HepG2 (cell line): ENCODE measurements around the gene RAPH1. TPM values are rescaled to one million over a fixed set of nuclear protein-coding genes. Genes with fewer than 3 reads are reported as not detected.

Experiments
- AGO2 ChIP-seq: fragments of 200-400 bp; formaldehyde crosslinking; optimal IDR thresholded peaks from 2 replicates; pipeline ENCODE3; 2017; ENCODE audit warnings: mild to moderate bottlenecking, low read depth, low read length, moderate library complexity
- DNMT3B ChIP-seq: conservative IDR thresholded peaks from 2 replicates; pipeline ENCODE4 v1.6.1; 2016; ENCODE audit warnings: missing biosample characterization, control low read depth
- HINFP ChIP-seq: sonication (generic); formaldehyde crosslinking; IDR thresholded peaks from 2 replicates; pipeline ENCODE4 v1.4.0; 2020; ENCODE audit warnings: low read depth, mild to moderate bottlenecking, missing genetic modification reagents
- HMGA1 ChIP-seq: sonication (generic); formaldehyde crosslinking; conservative IDR thresholded peaks from 2 replicates; pipeline ENCODE4 v1.4.0; 2020; ENCODE audit warnings: missing genetic modification reagents
- IRF2 ChIP-seq: IDR thresholded peaks from 2 replicates; pipeline ENCODE4 v1.6.1; 2018; ENCODE audit warnings: missing genetic modification reagents, missing compliant biosample characterization
- KDM5A ChIP-seq: fragments of 200-600 bp; sonication (generic); IDR thresholded peaks from 2 replicates; pipeline ENCODE4 v1.7.0; 2018; ENCODE audit warnings: antibody characterized with exemption, mild to moderate bottlenecking, low read length, borderline replicate concordance
- MTF2 ChIP-seq: sonication (generic); formaldehyde crosslinking; IDR thresholded peaks from 2 replicates; pipeline ENCODE4 v1.5.0; 2020; ENCODE audit warnings: missing genetic modification reagents, borderline replicate concordance
- NBN ChIP-seq: fragments of 450-650 bp; conservative IDR thresholded peaks from 2 replicates; pipeline ENCODE4 v1.6.1; 2017
- PAF1 ChIP-seq: IDR thresholded peaks from 2 replicates; pipeline ENCODE4 v1.6.1; 2016; ENCODE audit warnings: missing genetic modification reagents, missing compliant biosample characterization
- SNAPC5 ChIP-seq: sonication (generic); formaldehyde crosslinking; IDR thresholded peaks from 2 replicates; pipeline ENCODE4 v1.8.1; 2023; ENCODE audit warnings: mild to moderate bottlenecking, missing genetic modification reagents, borderline replicate concordance
- SP2 ChIP-seq: sonication (generic); formaldehyde crosslinking; IDR thresholded peaks from 2 replicates; pipeline ENCODE4 v1.5.1; 2020; ENCODE audit warnings: mild to moderate bottlenecking, missing genetic modification reagents
- TP53 ChIP-seq: sonication (generic); formaldehyde crosslinking; conservative IDR thresholded peaks from 2 replicates; pipeline ENCODE4 v1.4.0; 2020; ENCODE audit warnings: missing genetic modification reagents
- TRIM24 ChIP-seq: sonication (generic); formaldehyde crosslinking; IDR thresholded peaks from 2 replicates; pipeline ENCODE4 v1.8.0; 2022; ENCODE audit warnings: mild to moderate bottlenecking, missing genetic modification reagents
- XBP1 ChIP-seq: sonication (generic); formaldehyde crosslinking; IDR thresholded peaks from 2 replicates; pipeline ENCODE4 v1.5.0; 2020; ENCODE audit warnings: missing genetic modification reagents
- ZNF18 ChIP-seq: sonication (generic); formaldehyde crosslinking; IDR thresholded peaks from 2 replicates; pipeline ENCODE4 v1.8.0; 2022; ENCODE audit warnings: mild to moderate bottlenecking, missing genetic modification reagents; ENCODE audit not compliant: insufficient replicate concordance
- ZNF597 ChIP-seq: sonication (generic); formaldehyde crosslinking; IDR thresholded peaks from 2 replicates; pipeline ENCODE4 v1.5.0; 2020; ENCODE audit warnings: missing genetic modification reagents
- ZNF615 ChIP-seq: sonication (generic); formaldehyde crosslinking; IDR thresholded peaks from 2 replicates; pipeline ENCODE4 v1.5.0; 2020; ENCODE audit warnings: mild to moderate bottlenecking, missing genetic modification reagents, borderline replicate concordance
- ZZZ3 ChIP-seq: sonication (generic); formaldehyde crosslinking; IDR thresholded peaks from 2 replicates; pipeline ENCODE4 v1.4.0; 2020; ENCODE audit warnings: missing genetic modification reagents, mild to moderate bottlenecking, borderline replicate concordance
- polyA plus RNA-seq, 8 experiments: library from polyadenylated mRNA; depleted of rRNA in 3 of 8; stranded (reverse) in 7 of 8; unstranded in 1 of 8; fragments of >200 nt; fragmentation: Illumina TruSeq in 4 of 8; extraction: Trizol in 4 of 8; gene quantifications; 2 replicates each; pipeline versions ENCODE4 v1.2.1 to v1.2.3, GENCODE V29; 2011 to 2016; ENCODE audit warnings: low read depth in 4 of 8, missing spikeins in 1 of 8, mixed read lengths in 1 of 8; ENCODE audit not compliant: insufficient read depth in 1 of 8
- total RNA-seq, 5 experiments: library from RNA; depleted of rRNA; stranded (reverse); fragments of >200 nt; fragmentation: Illumina TruSeq; extraction: Trizol; gene quantifications; 2 replicates each; pipeline ENCODE4 v1.2.3, GENCODE V29; 2016; ENCODE audit warnings: low read depth in 1 of 5
- TF ChIP-seq, protein P1 (sequence below): sonication (generic); formaldehyde crosslinking; conservative IDR thresholded peaks from 2 replicates; pipeline ENCODE4 v1.8.0; 2022; ENCODE audit warnings: low read depth, missing genetic modification reagents
- TF ChIP-seq, protein P2 (sequence below): IDR thresholded peaks from 2 replicates; pipeline ENCODE4 v1.4.0; 2020; ENCODE audit warnings: mild to moderate bottlenecking, missing genetic modification reagents

Gene RAPH1
- total and polyA plus RNA-seq, 2 of the 13 experiments (the other 11 are each of a cell fraction or from before 2014, with no cell fraction given): 5.3 to 6.7 TPM

DNA sequence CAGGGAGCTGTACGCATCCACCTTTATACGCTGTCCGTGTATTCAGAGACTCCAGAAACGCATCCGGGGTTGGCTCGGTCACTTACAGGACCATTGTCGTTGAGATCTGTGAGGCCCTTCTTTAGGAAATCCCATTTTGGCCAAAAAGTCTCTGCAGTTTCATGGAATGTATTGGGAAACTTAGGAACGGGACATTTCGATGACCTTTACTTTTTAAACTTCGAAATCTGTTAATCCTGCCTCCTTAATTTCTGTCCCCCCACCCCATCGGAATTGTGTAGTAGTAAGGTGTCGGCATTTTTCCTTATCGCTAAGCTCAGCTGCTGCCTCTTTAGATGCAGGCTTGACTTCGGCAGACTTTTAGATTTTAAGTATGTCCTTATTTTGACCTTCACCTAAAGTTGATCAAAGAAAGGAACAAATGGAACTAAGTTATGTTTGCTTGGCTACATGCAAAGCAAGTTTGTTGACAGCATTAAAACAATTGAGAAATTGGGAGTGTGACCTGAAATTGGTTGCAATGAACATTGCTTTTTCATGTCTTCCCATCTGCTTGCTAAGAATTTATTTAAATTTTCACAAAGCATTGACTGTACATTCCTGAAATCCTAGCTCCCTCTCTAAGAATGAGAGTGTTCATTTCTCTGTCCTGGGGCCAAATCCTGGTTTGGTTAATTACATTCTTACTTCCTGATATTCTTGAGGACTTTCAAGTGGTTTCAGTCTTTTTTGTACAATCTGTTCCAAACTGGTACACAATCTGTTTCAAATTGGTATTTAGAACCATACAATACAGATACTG, 884 bp upstream of the RAPH1 start (continued):
- TF ChIP-seq SNAPC5 (CRISPR knock-in tag): no peak
- peak; percentile 39; the same call in 1 of the 2 replicates for TF ChIP-seq DNMT3B
- no peak for TF ChIP-seq HINFP (CRISPR knock-in tag)
- TF ChIP-seq ZNF18: no peak
- peak; percentile 36; the same call in 1 of the 2 replicates for TF ChIP-seq IRF2 (CRISPR knock-in tag)
- no peak for TF ChIP-seq XBP1 (CRISPR knock-in tag)
- TF ChIP-seq TP53: no peak
- TF ChIP-seq ZZZ3 (CRISPR knock-in tag): no peak
- no peak for TF ChIP-seq NBN
- TF ChIP-seq AGO2: no peak
- no peak for TF ChIP-seq SP2 (CRISPR knock-in tag)
- TF ChIP-seq, protein P1, sequence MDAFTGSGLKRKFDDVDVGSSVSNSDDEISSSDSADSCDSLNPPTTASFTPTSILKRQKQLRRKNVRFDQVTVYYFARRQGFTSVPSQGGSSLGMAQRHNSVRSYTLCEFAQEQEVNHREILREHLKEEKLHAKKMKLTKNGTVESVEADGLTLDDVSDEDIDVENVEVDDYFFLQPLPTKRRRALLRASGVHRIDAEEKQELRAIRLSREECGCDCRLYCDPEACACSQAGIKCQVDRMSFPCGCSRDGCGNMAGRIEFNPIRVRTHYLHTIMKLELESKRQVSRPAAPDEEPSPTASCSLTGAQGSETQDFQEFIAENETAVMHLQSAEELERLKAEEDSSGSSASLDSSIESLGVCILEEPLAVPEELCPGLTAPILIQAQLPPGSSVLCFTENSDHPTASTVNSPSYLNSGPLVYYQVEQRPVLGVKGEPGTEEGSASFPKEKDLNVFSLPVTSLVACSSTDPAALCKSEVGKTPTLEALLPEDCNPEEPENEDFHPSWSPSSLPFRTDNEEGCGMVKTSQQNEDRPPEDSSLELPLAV (CRISPR knock-in tag): no peak
- TF ChIP-seq, protein P2, sequence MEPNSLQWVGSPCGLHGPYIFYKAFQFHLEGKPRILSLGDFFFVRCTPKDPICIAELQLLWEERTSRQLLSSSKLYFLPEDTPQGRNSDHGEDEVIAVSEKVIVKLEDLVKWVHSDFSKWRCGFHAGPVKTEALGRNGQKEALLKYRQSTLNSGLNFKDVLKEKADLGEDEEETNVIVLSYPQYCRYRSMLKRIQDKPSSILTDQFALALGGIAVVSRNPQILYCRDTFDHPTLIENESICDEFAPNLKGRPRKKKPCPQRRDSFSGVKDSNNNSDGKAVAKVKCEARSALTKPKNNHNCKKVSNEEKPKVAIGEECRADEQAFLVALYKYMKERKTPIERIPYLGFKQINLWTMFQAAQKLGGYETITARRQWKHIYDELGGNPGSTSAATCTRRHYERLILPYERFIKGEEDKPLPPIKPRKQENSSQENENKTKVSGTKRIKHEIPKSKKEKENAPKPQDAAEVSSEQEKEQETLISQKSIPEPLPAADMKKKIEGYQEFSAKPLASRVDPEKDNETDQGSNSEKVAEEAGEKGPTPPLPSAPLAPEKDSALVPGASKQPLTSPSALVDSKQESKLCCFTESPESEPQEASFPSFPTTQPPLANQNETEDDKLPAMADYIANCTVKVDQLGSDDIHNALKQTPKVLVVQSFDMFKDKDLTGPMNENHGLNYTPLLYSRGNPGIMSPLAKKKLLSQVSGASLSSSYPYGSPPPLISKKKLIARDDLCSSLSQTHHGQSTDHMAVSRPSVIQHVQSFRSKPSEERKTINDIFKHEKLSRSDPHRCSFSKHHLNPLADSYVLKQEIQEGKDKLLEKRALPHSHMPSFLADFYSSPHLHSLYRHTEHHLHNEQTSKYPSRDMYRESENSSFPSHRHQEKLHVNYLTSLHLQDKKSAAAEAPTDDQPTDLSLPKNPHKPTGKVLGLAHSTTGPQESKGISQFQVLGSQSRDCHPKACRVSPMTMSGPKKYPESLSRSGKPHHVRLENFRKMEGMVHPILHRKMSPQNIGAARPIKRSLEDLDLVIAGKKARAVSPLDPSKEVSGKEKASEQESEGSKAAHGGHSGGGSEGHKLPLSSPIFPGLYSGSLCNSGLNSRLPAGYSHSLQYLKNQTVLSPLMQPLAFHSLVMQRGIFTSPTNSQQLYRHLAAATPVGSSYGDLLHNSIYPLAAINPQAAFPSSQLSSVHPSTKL (CRISPR knock-in tag): no peak; the same call in 1 of the 2 replicates
- TF ChIP-seq KDM5A: no peak
- TF ChIP-seq PAF1: no peak
- TF ChIP-seq MTF2 (CRISPR knock-in tag): no peak
- no peak for TF ChIP-seq ZNF615
- TF ChIP-seq ZNF597 (CRISPR knock-in tag): no peak
- TF ChIP-seq TRIM24 (CRISPR knock-in tag): no peak
- TF ChIP-seq HMGA1 (CRISPR knock-in tag): no peak
